HG02642 (cell line): ENCODE results near the gene SCYL1.
"Not testable (repeated sequence)": the region's sequence is repeated elsewhere in the genome, so short reads cannot be mapped to it uniquely, and the experiment has no call there.

Experiments used
- ATAC-seq: cut with Tn5 transposase; IDR thresholded peaks from one replicate; pipeline ENCODE4 v1.9.1; 2021; ENCODE audit warnings: mild to moderate bottlenecking; ENCODE audit not compliant: unreplicated experiment, poor library complexity

Gene SCYL1

GRCh38 chr11:65564879-65565559 lies 40.1 kb downstream of the SCYL1 start:
- ATAC-seq: not testable (repeated sequence)

GRCh38 chr11:65565624-65566453 lies 41.0 kb downstream of the SCYL1 start:
- no peak for ATAC-seq

- peak; percentile 2 for ATAC-seq
Observed at GRCh38 chr11:65569164-65569972, 44.5 kb downstream of the SCYL1 start.

GRCh38 chr11:65569973-65570918 lies 45.4 kb downstream of the SCYL1 start, which contains the start of gene ZNRD2:
ZNRD2 (plus strand) TSS chr11:65570477; CDS start chr11:65570492, 15 bp downstream.
- peak; percentile 66 for ATAC-seq

- no peak for ATAC-seq
Observed at GRCh38 chr11:65571420-65571819, 46.5 kb downstream of the SCYL1 start.

GRCh38 chr11:65571940-65572339 lies 47.1 kb downstream of the SCYL1 start:
- ATAC-seq: no peak

GRCh38 chr11:65572356-65573051 lies 47.6 kb downstream of the SCYL1 start, which contains the start of gene FAM89B:
FAM89B (plus strand) TSS chr11:65572538; CDS start chr11:65572670, 132 bp downstream.
- no peak for ATAC-seq

GRCh38 chr11:65573391-65574079 lies 48.7 kb downstream of the SCYL1 start:
- ATAC-seq: no peak

GRCh38 chr11:65574109-65574810 lies 49.4 kb downstream of the SCYL1 start:
- ATAC-seq: peak; percentile 38

GRCh38 chr11:65574811-65575567 lies 50.1 kb downstream of the SCYL1 start:
- ATAC-seq: no peak

- peak; percentile 26 for ATAC-seq
Observed at GRCh38 chr11:65575568-65576231, 50.8 kb downstream of the SCYL1 start, which contains the start of gene EHBP1L1. EHBP1L1 (plus strand) TSS chr11:65576053; CDS start chr11:65576303, 250 bp downstream.

- ATAC-seq: no peak
Observed at GRCh38 chr11:65576232-65576866, 51.5 kb downstream of the SCYL1 start.

- no peak for ATAC-seq
Observed at GRCh38 chr11:65576867-65577755, 52.2 kb downstream of the SCYL1 start.

- no peak for ATAC-seq
Observed at GRCh38 chr11:65577756-65578109, 52.9 kb downstream of the SCYL1 start.

GRCh38 chr11:65578134-65578533 lies 53.3 kb downstream of the SCYL1 start:
- ATAC-seq: no peak
